ENCODE data around the gene MKI67.

MKI67 gene

DNA sequence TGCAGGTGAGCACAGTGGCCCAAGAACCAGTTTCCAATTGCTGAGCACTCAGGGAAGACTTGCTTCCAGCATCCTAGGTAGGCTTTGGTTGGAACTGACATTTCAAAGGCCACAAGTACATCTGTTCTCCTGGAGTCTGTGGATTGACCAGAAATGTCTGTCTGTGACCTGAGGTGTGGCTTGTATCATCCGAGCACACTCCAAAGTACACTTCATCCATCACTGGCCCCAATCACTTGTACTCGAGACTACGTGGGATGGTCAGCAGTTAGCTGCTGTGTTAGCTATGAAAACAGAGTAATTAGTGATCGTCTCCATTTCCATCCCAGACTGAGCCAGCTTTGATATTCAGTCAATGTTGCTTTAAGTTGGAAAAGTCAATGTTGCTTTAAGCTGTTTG lies 45.0 kb downstream of the MKI67 start:
- DNase-seq (ENCODE audit: low spot score) = no peak

DNA sequence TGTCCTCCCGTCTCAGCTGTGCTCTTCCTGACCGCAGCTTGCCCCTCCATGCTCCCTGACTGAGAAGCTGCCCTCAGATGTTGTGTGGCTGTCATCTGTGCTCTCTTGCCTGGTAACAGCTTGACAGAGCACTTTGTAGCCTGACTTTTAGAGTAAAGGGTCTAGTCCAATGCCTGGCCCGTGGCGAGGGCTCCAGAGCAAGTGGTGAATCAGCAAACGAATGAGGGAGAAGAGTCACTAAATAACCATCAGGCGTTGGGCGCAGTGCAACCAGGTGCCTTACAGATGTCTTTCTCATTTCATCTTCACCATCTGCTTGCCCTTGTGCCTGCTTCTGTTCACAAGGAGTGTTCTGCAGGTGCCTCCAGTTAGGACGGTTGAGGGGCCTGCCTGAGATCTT lies 45.6 kb downstream of the MKI67 start:
- no peak for DNase-seq (ENCODE audit: low spot score)

- DNase-seq (ENCODE audit: low spot score) = no peak
Observed at GRCh38 chr10:128080231-128080630, 46.0 kb downstream of the MKI67 start.

GRCh38 chr10:128078136-128078969 lies 47.9 kb downstream of the MKI67 start:
- DNase-seq (ENCODE audit: low spot score) = peak; percentile 29

GRCh38 chr10:128077155-128077875 lies 48.9 kb downstream of the MKI67 start:
- no peak for DNase-seq (ENCODE audit: low spot score)

GRCh38 chr10:128074589-128074988 lies 51.6 kb downstream of the MKI67 start:
- no peak for DNase-seq (ENCODE audit: low spot score)

DNA sequence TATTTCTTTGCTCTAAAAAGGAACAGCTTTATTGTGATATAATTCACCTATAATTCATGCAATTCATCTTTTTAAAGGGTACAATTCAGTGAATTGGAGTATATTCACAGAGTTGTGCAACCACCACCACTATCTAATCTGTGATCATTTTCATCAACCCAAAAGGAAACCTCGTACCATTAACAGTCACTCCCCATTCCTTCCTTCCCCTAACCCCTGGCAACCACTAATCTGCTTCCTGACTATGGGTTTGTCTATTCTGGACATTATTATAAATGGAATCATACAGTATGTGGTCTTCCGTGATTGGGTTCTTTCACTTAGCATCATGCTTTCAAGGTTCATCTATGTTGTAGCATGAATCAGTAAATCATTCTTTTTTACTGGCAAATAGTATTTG lies 52.3 kb downstream of the MKI67 start:
- DNase-seq (ENCODE audit: low spot score) = no peak

DNA sequence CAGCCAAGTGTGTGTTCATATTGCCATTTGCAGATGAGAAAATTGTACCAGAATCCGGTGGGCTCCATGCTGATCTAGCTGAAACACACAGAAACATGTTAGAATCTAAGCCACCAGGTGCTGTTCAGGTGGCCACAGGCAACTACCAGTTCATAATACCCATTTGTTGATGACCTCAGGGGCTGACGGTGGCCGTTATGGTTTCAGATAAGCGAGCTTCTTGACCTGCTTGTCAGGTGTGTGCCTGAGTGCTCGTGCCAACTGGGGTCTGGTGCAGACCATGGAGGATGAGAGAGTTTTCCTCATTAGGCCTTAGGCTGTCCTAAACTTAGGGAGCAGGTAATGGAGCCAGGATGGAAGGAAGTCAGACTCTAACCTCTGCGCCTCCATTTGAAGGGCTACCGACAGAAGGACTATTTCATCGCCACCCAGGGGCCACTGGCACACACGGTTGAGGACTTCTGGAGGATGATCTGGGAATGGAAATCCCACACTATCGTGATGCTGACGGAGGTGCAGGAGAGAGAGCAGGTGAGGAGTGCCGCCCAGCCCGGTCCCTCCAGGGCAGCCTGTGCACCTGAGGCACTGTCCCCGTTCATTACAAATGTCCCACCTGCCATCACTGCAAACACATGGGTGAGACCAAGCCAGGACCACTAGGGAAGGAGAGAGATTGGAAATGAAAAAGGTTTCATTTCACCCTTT lies 53.1 kb downstream of the MKI67 start:
- DNase-seq (ENCODE audit: low spot score) = no peak

- DNase-seq (ENCODE audit: low spot score) = no peak
Observed at GRCh38 chr10:128072046-128072445, 54.2 kb downstream of the MKI67 start.

GRCh38 chr10:128071417-128071782 lies 54.8 kb downstream of the MKI67 start:
- no peak for DNase-seq (ENCODE audit: low spot score)

DNA sequence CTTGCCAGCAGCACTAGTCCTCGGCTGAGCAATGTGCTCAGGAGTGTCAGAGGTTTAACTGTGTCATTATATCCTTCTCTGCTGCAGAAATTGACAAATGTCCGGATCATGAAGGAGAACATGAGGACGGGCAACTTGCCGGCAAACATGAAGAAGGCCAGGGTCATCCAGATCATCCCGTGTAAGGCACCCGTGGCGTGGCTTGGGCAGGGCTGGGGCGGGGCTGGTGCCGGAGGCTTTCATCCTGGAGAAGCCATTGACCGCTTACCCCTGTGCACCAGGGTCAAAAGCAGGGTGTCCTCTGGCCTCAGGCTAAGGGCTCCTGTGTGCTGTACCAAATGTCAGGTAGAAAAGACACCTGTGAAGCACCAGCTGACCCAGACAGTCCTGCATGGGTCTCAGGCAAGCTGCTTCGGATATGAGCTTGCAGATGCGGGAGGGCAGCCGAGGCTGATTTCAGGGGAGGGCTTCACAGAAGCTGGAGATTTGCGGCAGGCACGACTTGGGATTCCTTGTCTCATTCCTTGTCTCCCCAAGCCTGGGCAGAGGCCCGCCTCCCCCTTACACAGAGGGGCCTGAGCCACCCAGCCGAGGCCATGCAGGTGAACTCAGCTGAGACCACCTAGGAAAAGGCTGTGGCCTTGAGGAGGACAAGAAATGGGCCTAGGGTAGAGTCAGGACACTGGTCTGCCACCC lies 55.4 kb downstream of the MKI67 start:
- no peak for DNase-seq (ENCODE audit: low spot score)

DNA sequence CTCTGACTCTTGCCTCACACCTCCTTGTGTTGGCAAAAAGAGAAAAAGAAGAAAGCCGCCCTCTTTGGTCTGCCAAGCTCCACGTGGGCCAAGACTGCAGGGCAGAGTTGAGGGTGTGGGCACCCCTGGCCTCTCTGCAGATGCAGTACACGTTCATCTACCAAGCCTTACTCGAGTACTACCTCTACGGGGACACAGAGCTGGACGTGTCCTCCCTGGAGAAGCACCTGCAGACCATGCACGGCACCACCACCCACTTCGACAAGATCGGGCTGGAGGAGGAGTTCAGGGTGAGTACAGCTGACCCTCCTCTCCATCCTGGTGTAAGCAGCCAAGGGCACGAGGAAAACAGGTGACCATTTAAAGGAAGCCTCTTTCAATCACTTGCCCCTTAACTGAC lies 56.1 kb downstream of the MKI67 start:
- DNase-seq (ENCODE audit: low spot score) = no peak

GRCh38 chr10:128069351-128070051 lies 56.7 kb downstream of the MKI67 start:
- DNase-seq (ENCODE audit: low spot score) = peak; percentile 81

DNA sequence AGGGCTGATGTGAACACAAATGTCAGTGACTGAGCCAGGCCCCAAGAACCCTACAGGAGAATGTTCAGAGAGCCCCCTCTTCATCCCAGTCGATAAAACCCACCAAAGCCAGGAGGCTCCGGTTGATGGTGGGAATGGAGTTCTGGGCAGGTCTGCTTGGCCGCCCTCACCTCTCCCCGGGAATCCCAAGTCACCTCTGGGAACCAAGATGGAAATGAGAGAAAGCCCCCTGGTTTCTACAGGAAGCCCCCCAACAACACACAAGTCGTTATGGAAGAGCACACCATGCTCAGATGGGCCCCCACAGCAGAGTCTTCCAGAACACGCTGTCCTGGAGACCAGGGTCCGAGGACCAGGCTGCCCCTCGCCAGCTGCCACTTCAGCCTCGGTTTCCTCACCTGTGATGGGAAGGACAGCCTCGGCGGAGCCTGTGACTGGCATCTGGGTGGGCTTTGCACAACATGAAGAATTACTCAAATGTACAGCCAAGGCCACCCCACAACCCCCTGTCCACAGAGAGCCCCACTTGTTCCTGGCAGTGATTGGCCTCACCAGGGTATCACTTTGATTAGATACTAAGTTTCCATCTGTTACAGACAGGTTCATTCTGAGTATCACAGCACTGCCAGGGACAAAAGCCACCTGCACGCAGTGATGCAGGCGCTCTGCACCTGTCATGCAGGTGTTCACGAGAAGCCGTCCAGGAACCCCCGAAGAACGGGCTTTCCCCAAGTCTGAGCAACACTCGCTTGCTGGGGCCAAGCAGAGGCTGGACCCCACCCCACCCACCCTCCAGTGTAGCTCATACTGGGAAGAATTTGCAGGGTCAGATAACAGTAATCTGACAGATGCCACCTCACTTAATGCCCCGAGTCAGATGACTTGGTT lies 57.6 kb downstream of the MKI67 start:
- no peak for DNase-seq (ENCODE audit: low spot score)

DNA sequence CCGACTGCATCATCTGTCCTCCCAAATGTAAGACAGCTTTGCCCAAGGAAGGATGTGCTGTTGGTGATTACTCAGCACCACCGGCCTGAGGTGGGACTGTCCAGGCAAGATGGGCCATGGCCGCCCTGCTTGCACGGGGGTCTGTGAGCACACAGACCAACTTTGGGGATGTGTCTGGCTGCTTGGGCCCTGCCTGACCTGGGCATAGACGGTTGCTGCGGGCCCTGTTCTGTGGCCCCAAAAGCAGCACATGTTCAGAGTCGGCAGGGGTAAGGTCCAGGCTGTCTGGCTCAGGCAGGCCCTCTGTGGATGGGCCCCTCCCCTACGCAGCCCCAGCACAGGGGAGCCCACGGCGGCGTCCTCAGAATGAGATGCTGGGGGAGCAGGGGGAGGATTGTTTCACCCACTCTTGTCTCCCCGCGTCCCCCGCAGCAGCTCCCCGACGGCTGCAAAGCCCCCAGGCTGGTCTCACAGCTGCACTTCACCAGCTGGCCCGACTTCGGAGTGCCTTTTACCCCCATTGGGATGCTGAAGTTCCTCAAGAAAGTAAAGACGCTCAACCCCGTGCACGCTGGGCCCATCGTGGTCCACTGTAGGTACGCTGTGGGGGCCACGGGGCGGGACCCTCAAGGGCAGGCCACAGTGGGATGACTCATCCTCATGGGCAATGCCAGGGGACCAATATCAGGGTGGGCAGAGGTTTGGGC lies 58.4 kb downstream of the MKI67 start:
- no peak for DNase-seq (ENCODE audit: low spot score)

DNA sequence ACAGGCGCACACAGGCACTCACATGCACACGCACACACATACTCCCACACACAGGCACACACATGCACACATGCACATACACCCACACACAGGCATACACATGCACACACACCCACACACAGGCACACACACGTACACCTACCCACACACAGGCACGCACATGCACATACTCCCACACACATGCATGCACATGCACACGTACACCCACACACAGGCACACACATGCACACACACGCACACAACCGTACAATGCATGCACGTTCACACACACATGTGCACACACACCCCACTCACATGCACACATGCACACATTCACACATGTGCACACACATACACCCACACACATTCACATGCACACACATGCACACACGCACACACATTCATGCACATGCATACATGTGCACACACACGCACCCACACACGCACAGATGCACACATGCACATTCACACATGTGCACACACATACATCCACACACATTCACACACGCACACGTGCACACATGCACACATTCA lies 59.3 kb downstream of the MKI67 start:
- no peak for DNase-seq (ENCODE audit: low spot score)

GRCh38 chr10:128065881-128066534 lies 60.2 kb downstream of the MKI67 start:
- no peak for DNase-seq (ENCODE audit: low spot score)

DNA sequence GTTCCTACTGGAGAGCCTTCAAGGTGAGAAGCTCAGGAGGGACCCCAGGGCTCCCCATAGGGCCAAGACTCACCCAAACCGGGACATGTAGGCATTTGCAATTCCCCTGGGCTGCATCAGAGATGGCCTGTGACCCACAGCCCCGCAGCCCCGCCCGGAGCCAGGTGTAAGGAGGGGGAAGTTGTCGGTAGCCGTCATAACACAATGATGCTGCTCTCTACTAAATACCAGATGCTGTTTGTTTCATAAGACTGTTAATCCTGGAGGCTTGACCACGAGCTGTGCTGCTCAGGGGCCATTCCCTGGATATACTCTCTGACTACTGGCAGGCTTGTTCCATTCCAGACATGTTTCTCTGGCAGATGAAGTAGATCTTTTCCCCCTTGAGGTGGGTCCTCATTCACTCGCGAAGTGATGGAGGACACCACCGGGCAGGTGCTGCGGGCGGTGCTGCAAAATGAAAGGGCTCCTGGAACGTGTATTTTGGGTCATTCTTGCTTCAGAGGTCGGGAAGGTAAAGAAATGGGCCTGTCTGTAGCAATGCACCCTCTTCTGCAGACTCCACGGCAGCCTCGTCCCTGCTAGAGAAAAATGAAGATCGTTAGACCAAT lies 61.1 kb downstream of the MKI67 start:
- no peak for DNase-seq (ENCODE audit: low spot score)
